BLaER1 (cell line): ENCODE data around the gene SLC8A3.
A peak's percentile ranks its signal among the peaks of the same experiment; 100 is the strongest.

Experiments
- H3K27ac ChIP-seq: shearing (Covaris generic); formaldehyde crosslinking; 2 replicates; pipeline ENCODE4 v1.8.1; 2022
- H3K27me3 ChIP-seq: shearing (Covaris generic); formaldehyde crosslinking; 2 replicates; pipeline ENCODE4 v1.8.1; 2022
- H3K36me3 ChIP-seq: shearing (Covaris generic); formaldehyde crosslinking; 2 replicates; pipeline ENCODE4 v1.8.1; 2022
- H3K4me1 ChIP-seq: shearing (Covaris generic); formaldehyde crosslinking; 2 replicates; pipeline ENCODE4 v1.8.1; 2022
- H3K4me2 ChIP-seq: shearing (Covaris generic); formaldehyde crosslinking; 2 replicates; pipeline ENCODE4 v1.8.1; 2022
- H3K4me3 ChIP-seq: shearing (Covaris generic); formaldehyde crosslinking; 2 replicates; pipeline ENCODE4 v1.8.1; 2022
- H3K9ac ChIP-seq: shearing (Covaris generic); formaldehyde crosslinking; 2 replicates; pipeline ENCODE4 v1.8.1; 2022
- H3K9me3 ChIP-seq: shearing (Covaris generic); formaldehyde crosslinking; 2 replicates; pipeline ENCODE4 v1.8.1; 2022
- H4K20me1 ChIP-seq: shearing (Covaris generic); formaldehyde crosslinking; 2 replicates; pipeline ENCODE4 v1.8.1; 2022
- Cebpa-rat ChIP-seq: shearing (Covaris generic); IDR thresholded peaks from 2 replicates; pipeline ENCODE4 v1.8.1; 2022

SLC8A3 gene

GRCh38 chr14:70019695-70020094 lies 169.1 kb downstream of the SLC8A3 start:
- no peak overlapping the region for H3K9ac ChIP-seq
- no peaks in the 10 kb centered on the region for H4K20me1 ChIP-seq
- peak overlapping the region; percentile 69 for H3K27ac ChIP-seq
- no peak for TF ChIP-seq Cebpa-rat
- no peaks in the 10 kb centered on the region for H3K27me3 ChIP-seq
- H3K36me3 ChIP-seq: no peaks in the 10 kb centered on the region
- H3K4me2 ChIP-seq: peak overlapping the region; percentile 91
- H3K4me3 ChIP-seq: peak overlapping the region; percentile 56; the same call in 1 of the 2 replicates
- no peaks in the 10 kb centered on the region for H3K9me3 ChIP-seq
- H3K4me1 ChIP-seq: peaks cover 42% of the 10 kb centered on the region

- H3K4me3 ChIP-seq: peak overlapping the region; percentile 56
- H3K36me3 ChIP-seq: no peaks in the 10 kb centered on the region
- H3K9ac ChIP-seq: peak overlapping the region; percentile 62; the same call in 1 of the 2 replicates
- H3K4me1 ChIP-seq: peaks cover 42% of the 10 kb centered on the region
- no peaks in the 10 kb centered on the region for H3K9me3 ChIP-seq
- H3K27me3 ChIP-seq: no peaks in the 10 kb centered on the region
- no peaks in the 10 kb centered on the region for H4K20me1 ChIP-seq
- H3K4me2 ChIP-seq: peak overlapping the region; percentile 91
- TF ChIP-seq Cebpa-rat: no peak
- peak overlapping the region; percentile 69 for H3K27ac ChIP-seq
Measured at GRCh38 chr14:70018713-70019211, 170.0 kb downstream of the SLC8A3 start.

- Histone ChIP-seq H3K36me3 (no peaks in the 10 kb centered on the region), H3K9ac (peak overlapping the region; percentile 62; the same call in 1 of the 2 replicates), H3K4me2 (peak overlapping the region; percentile 91)
Measured at GRCh38 chr14:70018230-70018629, 170.5 kb downstream of the SLC8A3 start.

GRCh38 chr14:70014406-70015095 lies 174.2 kb downstream of the SLC8A3 start:
- Histone ChIP-seq H3K27ac (no peak overlapping the region), H3K9ac (no peak overlapping the region), H3K4me2 (no peak overlapping the region), H3K36me3 (no peaks in the 10 kb centered on the region), H3K9me3 (no peaks in the 10 kb centered on the region), H3K27me3 (no peaks in the 10 kb centered on the region), H3K4me1 (peaks cover 40% of the 10 kb centered on the region), H3K4me3 (no peak overlapping the region), H4K20me1 (no peaks in the 10 kb centered on the region)
- TF ChIP-seq Cebpa-rat: no peak

More at GRCh38 chr14:70018230-70018629, 170.5 kb downstream of the SLC8A3 start:
- H3K9me3 ChIP-seq: no peaks in the 10 kb centered on the region
- peak overlapping the region; percentile 69 for H3K27ac ChIP-seq
- H3K4me1 ChIP-seq: peaks cover 42% of the 10 kb centered on the region
- no peak for TF ChIP-seq Cebpa-rat
- no peaks in the 10 kb centered on the region for H4K20me1 ChIP-seq
- H3K27me3 ChIP-seq: no peaks in the 10 kb centered on the region
- peak overlapping the region; percentile 56; the same call in 1 of the 2 replicates for H3K4me3 ChIP-seq

- no peaks in the 10 kb centered on the region for H3K36me3 ChIP-seq
- no peak overlapping the region for H3K27ac ChIP-seq
- peaks cover 40% of the 10 kb centered on the region for H3K4me1 ChIP-seq
- no peak overlapping the region for H3K4me3 ChIP-seq
- H3K9ac ChIP-seq: no peak overlapping the region
- no peaks in the 10 kb centered on the region for H4K20me1 ChIP-seq
- H3K4me2 ChIP-seq: no peak overlapping the region
- H3K9me3 ChIP-seq: no peaks in the 10 kb centered on the region
- no peak for TF ChIP-seq Cebpa-rat
- H3K27me3 ChIP-seq: no peaks in the 10 kb centered on the region
Measured at GRCh38 chr14:70013271-70013873, 175.4 kb downstream of the SLC8A3 start.

GRCh38 chr14:70011708-70012107 lies 177.0 kb downstream of the SLC8A3 start:
- H3K9me3 ChIP-seq: no peaks in the 10 kb centered on the region
- no peaks in the 10 kb centered on the region for H3K27me3 ChIP-seq
- no peaks in the 10 kb centered on the region for H3K36me3 ChIP-seq
- no peaks in the 10 kb centered on the region for H4K20me1 ChIP-seq
- H3K4me1 ChIP-seq: peaks cover 43% of the 10 kb centered on the region
- H3K4me2 ChIP-seq: no peak overlapping the region
- no peak for TF ChIP-seq Cebpa-rat
- no peak overlapping the region for H3K4me3 ChIP-seq
- no peak overlapping the region for H3K9ac ChIP-seq
- no peak overlapping the region for H3K27ac ChIP-seq

GRCh38 chr14:70011098-70011497 lies 177.7 kb downstream of the SLC8A3 start:
- no peaks in the 10 kb centered on the region for H3K27me3 ChIP-seq
- peak overlapping the region; percentile 52 for H3K4me2 ChIP-seq
- no peaks in the 10 kb centered on the region for H4K20me1 ChIP-seq
- no peak overlapping the region for H3K4me3 ChIP-seq
- no peak for TF ChIP-seq Cebpa-rat
- H3K9me3 ChIP-seq: no peaks in the 10 kb centered on the region
- peaks cover 48% of the 10 kb centered on the region for H3K4me1 ChIP-seq
- H3K9ac ChIP-seq: no peak overlapping the region
- H3K36me3 ChIP-seq: no peaks in the 10 kb centered on the region
- peak overlapping the region; percentile 28; the same call in 1 of the 2 replicates for H3K27ac ChIP-seq

- H3K4me2 ChIP-seq: peak overlapping the region; percentile 52; the same call in 1 of the 2 replicates
Measured at GRCh38 chr14:70009961-70010360, 178.8 kb downstream of the SLC8A3 start.

GRCh38 chr14:70008284-70009262 lies 180.2 kb downstream of the SLC8A3 start:
- H3K9me3 ChIP-seq: no peaks in the 10 kb centered on the region
- H3K27ac ChIP-seq: peak overlapping the region; percentile 41

More at GRCh38 chr14:70009961-70010360, 178.8 kb downstream of the SLC8A3 start:
- H3K27me3 ChIP-seq: no peaks in the 10 kb centered on the region
- H3K9me3 ChIP-seq: no peaks in the 10 kb centered on the region
- H3K4me1 ChIP-seq: peaks cover 48% of the 10 kb centered on the region
- no peak overlapping the region for H3K4me3 ChIP-seq
- no peaks in the 10 kb centered on the region for H4K20me1 ChIP-seq
- H3K36me3 ChIP-seq: no peaks in the 10 kb centered on the region
- H3K9ac ChIP-seq: no peak overlapping the region
- no peak for TF ChIP-seq Cebpa-rat
- H3K27ac ChIP-seq: 0 out of 2 replicates have a peak overlapping the region, but pooled peaks have one; percentile 28

More at GRCh38 chr14:70008284-70009262, 180.2 kb downstream of the SLC8A3 start:
- no peaks in the 10 kb centered on the region for H3K27me3 ChIP-seq
- peak overlapping the region; percentile 6; the same call in 1 of the 2 replicates for H3K9ac ChIP-seq
- no peaks in the 10 kb centered on the region for H4K20me1 ChIP-seq
- TF ChIP-seq Cebpa-rat: no peak
- H3K4me2 ChIP-seq: peak overlapping the region; percentile 67
- H3K4me1 ChIP-seq: peaks cover 48% of the 10 kb centered on the region
- no peaks in the 10 kb centered on the region for H3K36me3 ChIP-seq
- H3K4me3 ChIP-seq: no peak overlapping the region
